Stomach (tissue), 9 donors: ENCODE data around the gene USHBP1. TPM values are rescaled to one million over a fixed set of nuclear protein-coding genes. Genes with fewer than 3 reads are reported as not detected.

ENCODE experiments used
- DNase-seq, 2 donors: peaks; one replicate each; pipeline versions ENCODE4 v3.0.0 to v3.0.0-alpha.2; 2013 to 2019
- H3K27ac ChIP-seq, 5 donors: fragments of 200-600 bp in 4 of 5; sonication (generic) in 4 of 5; one replicate each; pipeline ENCODE4 v1.5.1; 2013 to 2019; ENCODE audit warnings: mild to moderate bottlenecking in 1 of 5, moderate library complexity in 1 of 5
- H3K27me3 ChIP-seq, 3 donors: fragments of 200-600 bp; sonication (generic); one replicate each; pipeline ENCODE4 v1.5.1; 2017 to 2019; ENCODE audit warnings: mixed run types in 1 of 3
- H3K36me3 ChIP-seq, 4 donors: fragments of 200-600 bp; sonication (generic); 1 replicate in 3 of 4; 2 replicates in 1 of 4; pipeline ENCODE4 v1.5.1; 2016 to 2019
- H3K4me1 ChIP-seq, 4 donors: fragments of 200-600 bp; sonication (generic); one replicate each; pipeline ENCODE4 v1.5.1; 2016 to 2019
- H3K4me3 ChIP-seq, 4 donors: fragments of 200-600 bp; sonication (generic) in 3 of 4; one replicate each; pipeline ENCODE4 v1.5.1; 2016 to 2019; ENCODE audit warnings: mild to moderate bottlenecking in 1 of 4
- H3K9me3 ChIP-seq, 4 donors: fragments of 200-600 bp; sonication (generic); one replicate each; pipeline ENCODE4 v1.5.1; 2016 to 2019
- EP300 ChIP-seq: sonication (generic); formaldehyde crosslinking; IDR thresholded peaks from one replicate; pipeline ENCODE4 v1.6.1; 2017; ENCODE audit warnings: antibody characterized with exemption
- POLR2A ChIP-seq, 4 donors: fragments of 450-650 bp; IDR thresholded peaks; one replicate each; pipeline ENCODE4 v1.6.1; 2016; ENCODE audit warnings: antibody characterized with exemption in 4 of 4, control low read depth in 2 of 4, mild to moderate bottlenecking in 1 of 4, moderate library complexity in 1 of 4
- POLR2AphosphoS5 ChIP-seq, 3 donors: sonication (generic); formaldehyde crosslinking; IDR thresholded peaks; one replicate each; pipeline ENCODE4 v1.6.1; 2016; ENCODE audit warnings: antibody characterized with exemption in 3 of 3
- WGBS, 5 donors: extraction: QIAGEN DNeasy Blood & Tissue Kit in 3 of 5; methylation state at CpG; one replicate each; pipeline versions ENCODE4 v1.1.5 to v1.1.7; 2013 to 2018; 5-methylcytosine and 5-hydroxymethylcytosine counted together
- intact Hi-C: fragments of 100-400 bp; cut with DNase I; formaldehyde crosslinking; loops from one replicate; pipeline ENCODE4 v1.15.1; 2023; ENCODE audit warnings: low total_unique reads
- polyA plus RNA-seq, 3 donors: library from polyadenylated mRNA; stranded (reverse); fragments of 200-250 nt; gene quantifications; one replicate each; pipeline ENCODE4 v1.2.3, GENCODE V29; 2013
- total RNA-seq, 5 donors: library from RNA; depleted of rRNA; stranded (reverse); fragments of >200 nt; gene quantifications; one replicate each; pipeline versions ENCODE4 v1.1.0 to v1.2.3, GENCODE V29; 2014 to 2016
- TF ChIP-seq, protein P1 (sequence below), 7 experiments: fragments of 450-650 bp in 4 of 7; fragments of 200-600 bp in 3 of 7; sonication (generic) in 3 of 7; IDR thresholded peaks; one replicate each; pipeline ENCODE4 v1.5.1; 2016 to 2019; ENCODE audit warnings: antibody characterized with exemption in 7 of 7, control low read depth in 2 of 7, mild to moderate bottlenecking in 1 of 7
- donor health status: healthy with polysubstance abuse.
- donor health status: Bipolar disorder and iron deficiency.
- donor health status: healthy.

USHBP1 gene
- total and polyA plus RNA-seq, 8 donors = 2.1 to 7.7 (median 3.8) TPM; not detected in 2

DNA sequence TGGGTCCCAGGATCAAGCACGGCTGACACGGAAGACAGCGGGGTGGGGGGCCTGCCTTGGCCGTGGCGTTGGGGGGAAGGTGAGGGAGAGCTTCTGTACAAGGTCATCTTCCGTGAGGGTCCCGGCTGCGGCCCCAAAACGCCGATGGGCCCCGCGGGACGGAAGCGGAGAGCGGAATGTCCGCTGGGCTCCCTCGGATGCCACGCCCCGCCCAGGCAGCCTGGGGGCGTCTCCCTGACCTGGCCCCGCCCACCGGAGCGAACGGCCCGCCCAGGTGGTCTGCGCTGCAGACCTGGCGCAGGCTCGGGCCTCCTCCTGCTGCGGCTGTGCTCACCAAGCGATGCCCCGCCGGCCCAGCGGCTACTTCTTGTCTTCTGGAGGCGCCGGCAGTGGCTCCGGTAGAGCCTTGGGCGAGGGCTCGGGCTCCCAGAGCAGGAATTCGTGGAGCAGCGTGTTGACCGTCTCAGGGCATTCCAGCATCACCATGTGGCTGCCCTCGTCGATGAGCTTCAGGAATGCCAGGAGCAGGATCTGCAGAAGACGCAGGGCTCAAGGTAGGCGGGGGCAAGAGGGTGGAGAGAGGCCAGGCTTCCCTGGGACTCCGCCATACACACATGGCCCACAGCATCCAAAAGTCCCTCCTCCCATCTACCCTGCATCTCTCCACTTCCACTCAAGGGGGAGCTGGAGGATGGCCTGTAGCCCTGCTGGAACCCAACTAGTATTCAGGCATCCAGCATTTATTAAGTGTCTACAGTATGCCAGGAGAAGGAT is 27.9 kb upstream of the USHBP1 start:
- Histone ChIP-seq H3K4me1 (peaks cover 0 to 34% (median 23%) of the 10 kb centered on the region in 4 donors), H3K27me3 (peaks cover 0 to 7% (median 4%) of the 10 kb centered on the region in 3 donors), H3K27ac (peak overlapping the region; percentile 47 to 81 (median 69)), H3K4me3 (peak overlapping the region; percentile 54 to 79 (median 62)), H3K36me3 (peaks cover 0 to 14% (median 7%) of the 10 kb centered on the region in 4 donors), H3K9me3 (no peaks in the 10 kb centered on the region)
- DNase-seq = peak; percentile 76 to 92
- TF ChIP-seq POLR2AphosphoS5 (IDR thresholded peaks at IDR 0.05) = peak in 1 of 3 donors; percentile 40
- TF ChIP-seq, protein P1, sequence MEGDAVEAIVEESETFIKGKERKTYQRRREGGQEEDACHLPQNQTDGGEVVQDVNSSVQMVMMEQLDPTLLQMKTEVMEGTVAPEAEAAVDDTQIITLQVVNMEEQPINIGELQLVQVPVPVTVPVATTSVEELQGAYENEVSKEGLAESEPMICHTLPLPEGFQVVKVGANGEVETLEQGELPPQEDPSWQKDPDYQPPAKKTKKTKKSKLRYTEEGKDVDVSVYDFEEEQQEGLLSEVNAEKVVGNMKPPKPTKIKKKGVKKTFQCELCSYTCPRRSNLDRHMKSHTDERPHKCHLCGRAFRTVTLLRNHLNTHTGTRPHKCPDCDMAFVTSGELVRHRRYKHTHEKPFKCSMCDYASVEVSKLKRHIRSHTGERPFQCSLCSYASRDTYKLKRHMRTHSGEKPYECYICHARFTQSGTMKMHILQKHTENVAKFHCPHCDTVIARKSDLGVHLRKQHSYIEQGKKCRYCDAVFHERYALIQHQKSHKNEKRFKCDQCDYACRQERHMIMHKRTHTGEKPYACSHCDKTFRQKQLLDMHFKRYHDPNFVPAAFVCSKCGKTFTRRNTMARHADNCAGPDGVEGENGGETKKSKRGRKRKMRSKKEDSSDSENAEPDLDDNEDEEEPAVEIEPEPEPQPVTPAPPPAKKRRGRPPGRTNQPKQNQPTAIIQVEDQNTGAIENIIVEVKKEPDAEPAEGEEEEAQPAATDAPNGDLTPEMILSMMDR (IDR thresholded peaks at IDR 0.05) = peak in 5 of 7 experiments; percentile 42 to 85 (median 59)
- TF ChIP-seq POLR2A (IDR thresholded peaks at IDR 0.05) = no peak
- no peak for TF ChIP-seq EP300
- intact Hi-C loops = no loop called here
- WGBS, 5 donors = 1 to 8% (median 2%) methylated on average over 25 to 46 of the region's 46 CpGs

DNA sequence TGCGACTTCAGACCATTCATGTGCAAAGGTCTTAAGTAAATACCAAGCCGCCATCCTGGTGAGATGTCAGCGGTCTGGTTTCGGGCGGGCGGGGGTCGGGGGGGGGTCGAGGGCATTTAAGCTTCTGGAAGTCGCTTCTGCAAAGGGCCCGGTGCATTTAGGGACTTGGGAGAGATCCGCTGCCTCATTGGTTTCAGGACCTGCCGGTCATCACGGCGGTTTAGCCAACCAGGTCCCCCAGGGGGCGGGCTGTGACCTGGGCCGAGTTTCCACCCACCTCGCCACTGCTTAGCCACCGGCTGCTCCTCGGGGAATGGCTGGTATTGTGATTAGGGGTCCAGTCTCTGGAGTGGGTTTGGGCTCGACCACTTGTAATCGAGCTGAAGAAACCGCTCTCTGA is 24.9 kb upstream of the USHBP1 start:
- H3K27me3 ChIP-seq = peaks cover 0 to 7% (median 4%) of the 10 kb centered on the region in 3 donors
- WGBS, 5 donors = 11 to 16% (median 12%) methylated on average over 19 to 22 of the region's 22 CpGs
- no peaks in the 10 kb centered on the region for H3K9me3 ChIP-seq
- peak; percentile 76 to 88 for DNase-seq
- H3K27ac ChIP-seq = no peak overlapping the region
- H3K4me1 ChIP-seq = peaks cover 0 to 34% (median 23%) of the 10 kb centered on the region in 4 donors
- intact Hi-C loops = no loop called here
- H3K36me3 ChIP-seq = peaks cover 0 to 6% (median 3%) of the 10 kb centered on the region in 4 donors
- TF ChIP-seq, protein P1 (IDR thresholded peaks at IDR 0.05) = peak in 1 of 7 experiments; percentile 10
- no peak for TF ChIP-seq POLR2AphosphoS5 (IDR thresholded peaks at IDR 0.05)
- H3K4me3 ChIP-seq = no peak overlapping the region

DNA sequence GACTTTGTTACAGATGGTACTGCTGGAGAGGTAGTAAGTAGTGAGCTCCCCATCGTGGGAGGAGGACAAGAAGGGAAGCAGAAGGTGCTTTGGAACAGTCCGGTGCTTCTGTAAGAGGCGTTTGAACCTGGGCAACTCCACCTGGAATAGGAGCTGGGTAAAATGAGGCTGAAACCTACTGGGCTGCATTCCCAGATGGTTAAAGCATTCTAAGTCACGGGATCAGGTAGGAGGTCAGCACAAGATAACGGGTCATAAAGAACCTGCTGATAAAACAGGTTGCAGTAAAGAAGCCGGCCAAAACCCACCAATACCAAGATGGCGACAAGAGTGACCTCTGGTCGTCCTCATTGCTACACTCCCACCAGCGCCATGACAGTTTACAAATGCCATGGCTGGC is 22.2 kb upstream of the USHBP1 start:
- H3K4me1 ChIP-seq = peaks cover 8 to 23% (median 15%) of the 10 kb centered on the region in 4 donors
- intact Hi-C loops = no loop called here
- WGBS, 5 donors = 40 to 66% (median 44%) methylated on average over 9 of the region's 9 CpGs
- TF ChIP-seq EP300 = no peak
- TF ChIP-seq POLR2AphosphoS5 (IDR thresholded peaks at IDR 0.05) = no peak
- TF ChIP-seq, protein P1 (IDR thresholded peaks at IDR 0.05) = no peak
- no peak for TF ChIP-seq POLR2A (IDR thresholded peaks at IDR 0.05)
- no peaks in the 10 kb centered on the region for H3K9me3 ChIP-seq
- H3K36me3 ChIP-seq = no peaks in the 10 kb centered on the region
- peaks cover 0 to 27% (median 11%) of the 10 kb centered on the region in 3 donors for H3K27me3 ChIP-seq
- no peak overlapping the region for H3K4me3 ChIP-seq
- H3K27ac ChIP-seq = no peak overlapping the region
- no peak for DNase-seq

DNA sequence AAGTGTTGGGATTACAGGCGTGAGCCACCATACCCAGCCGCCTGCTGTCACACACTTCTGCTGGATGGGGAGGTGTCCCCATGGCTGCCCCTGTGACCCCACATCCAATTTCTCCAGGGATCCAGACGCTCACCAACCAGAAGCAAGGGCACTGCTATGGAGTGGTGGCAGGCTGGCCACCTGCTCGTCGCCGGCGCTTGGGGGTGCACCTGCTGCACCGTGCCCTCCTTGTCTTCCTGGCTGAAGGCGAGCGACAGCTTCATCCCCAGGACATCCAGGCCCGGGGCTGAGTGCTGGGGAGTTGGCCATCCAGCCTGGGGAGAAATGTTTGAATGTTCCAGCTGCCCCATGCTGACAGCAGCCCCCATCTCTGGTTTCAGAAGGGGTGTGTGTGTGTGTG is 21.7 kb upstream of the USHBP1 start:
- peaks cover 12 to 26% (median 19%) of the 10 kb centered on the region in 4 donors for H3K4me1 ChIP-seq
- TF ChIP-seq EP300 (no peak), POLR2A (IDR thresholded peaks at IDR 0.05) (no peak), POLR2AphosphoS5 (IDR thresholded peaks at IDR 0.05) (no peak)
- TF ChIP-seq, protein P1 (IDR thresholded peaks at IDR 0.05) = no peak
- H3K27ac ChIP-seq = no peak overlapping the region
- no peaks in the 10 kb centered on the region for H3K9me3 ChIP-seq
- intact Hi-C loops = no loop called here
- no peaks in the 10 kb centered on the region for H3K36me3 ChIP-seq
- WGBS, 5 donors = 89 to 93% (median 92%) methylated on average over 7 to 11 of the region's 11 CpGs
- peaks cover 3 to 32% (median 16%) of the 10 kb centered on the region in 3 donors for H3K27me3 ChIP-seq
- H3K4me3 ChIP-seq = no peak overlapping the region
- DNase-seq = no peak
